Measurements from ENCODE around the gene NBEA. TPM values are rescaled to one million over a fixed set of nuclear protein-coding genes. Genes with fewer than 3 reads are reported as not detected.

NBEA gene
- total RNA-seq, 5 donors from 2014 or later (not counting 1 experiment from before 2014, with no cell fraction given), result 1.3 to 8.7 (median 3.7) TPM

- no peaks in the 10 kb centered on the region for H3K9me3 ChIP-seq
- Mint-ChIP-seq H3K36me3 (peaks cover 8% of the 10 kb centered on the region), H3K27me3 (no peaks in the 10 kb centered on the region), H3K27ac (no peak overlapping the region), H3K4me3 (no peak overlapping the region), H3K9me3 (peaks cover 3 to 7% (median 3%) of the 10 kb centered on the region in 3 donors), H3K4me1 (no peaks in the 10 kb centered on the region)
- no peaks in the 10 kb centered on the region for H3K4me1 ChIP-seq (ENCODE audit: control insufficient read depth in 1 of 2, extremely low read depth in 1 of 2, insufficient read depth in 2 of 2, low read length in 2 of 2)
- ChIA-PET CTCF (no interaction called here), POLR2A (no interaction called here)
- no peak overlapping the region for H3K4me3 ChIP-seq (ENCODE audit: control insufficient read depth in 1 of 2, extremely low read depth in 1 of 2, low read length in 1 of 2)
- H3K27ac ChIP-seq (ENCODE audit: low read length), result no peak overlapping the region
- no peak for ATAC-seq (replicated peaks in 1 of 4)
- no peak for DNase-seq
- H3K27me3 ChIP-seq (replicated peaks in 1 of 2; ENCODE audit: control insufficient read depth in 2 of 2, extremely low read depth in 1 of 2, insufficient read depth in 2 of 2, low read length in 1 of 2), result no peaks in the 10 kb centered on the region
- WGBS (ENCODE audit: insufficient coverage), result 23% methylated on average over 2 of the region's 4 CpGs
- H3K36me3 ChIP-seq (ENCODE audit: control insufficient read depth in 2 of 2, extremely low read depth in 1 of 2, insufficient read depth in 1 of 2, low read length in 1 of 2), result no peaks in the 10 kb centered on the region
Measured at GRCh38 chr13:35252536-35253205, 310.6 kb downstream of the NBEA start.

DNA sequence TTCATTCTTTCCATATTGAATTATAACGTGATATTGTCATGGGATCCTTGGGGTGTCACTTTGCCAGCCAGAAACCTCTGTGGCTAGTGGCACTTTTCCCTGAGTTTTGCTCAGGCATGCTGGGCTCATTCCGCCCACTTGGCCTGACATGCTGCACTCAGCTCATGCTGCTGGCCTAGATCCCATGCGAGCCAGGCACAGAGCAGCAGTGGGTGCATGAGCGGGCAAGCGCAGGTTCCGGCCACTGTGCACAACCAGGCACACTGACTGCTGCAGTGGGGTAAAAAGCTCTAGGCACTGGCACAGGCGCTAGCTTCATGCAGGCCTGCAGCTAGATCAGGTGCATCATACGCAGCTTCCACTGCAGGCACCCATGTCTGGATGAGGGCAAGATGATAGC lies 313.2 kb downstream of the NBEA start:
- Histone ChIP-seq H3K27ac (ENCODE audit: low read length) (no peak overlapping the region), H3K9me3 (no peaks in the 10 kb centered on the region), H3K4me3 (ENCODE audit: control insufficient read depth in 1 of 2, extremely low read depth in 1 of 2, low read length in 1 of 2) (no peak overlapping the region), H3K27me3 (replicated peaks in 1 of 2; ENCODE audit: control insufficient read depth in 2 of 2, extremely low read depth in 1 of 2, insufficient read depth in 2 of 2, low read length in 1 of 2) (no peaks in the 10 kb centered on the region), H3K36me3 (ENCODE audit: control insufficient read depth in 2 of 2, extremely low read depth in 1 of 2, insufficient read depth in 1 of 2, low read length in 1 of 2) (no peaks in the 10 kb centered on the region), H3K4me1 (ENCODE audit: control insufficient read depth in 1 of 2, extremely low read depth in 1 of 2, insufficient read depth in 2 of 2, low read length in 2 of 2) (no peaks in the 10 kb centered on the region)
- POLR2A ChIA-PET, result interaction anchor here in 1 of 2 donors (0.6 kb wide), 1 partner anchor 985 kb away, joined by 3 read pairs; no protein-coding TSS in a partner anchor
- CTCF ChIA-PET, result no interaction called here
- no peaks in the 10 kb centered on the region for H3K4me1 Mint-ChIP-seq
- ATAC-seq (replicated peaks in 1 of 4), result no peak
- peaks cover 4% of the 10 kb centered on the region for H3K36me3 Mint-ChIP-seq
- no peak overlapping the region for H3K27ac Mint-ChIP-seq
- no peaks in the 10 kb centered on the region for H3K27me3 Mint-ChIP-seq
- no peak for DNase-seq
- H3K4me3 Mint-ChIP-seq, result no peak overlapping the region
- 92% methylated on average over 8 of the region's 8 CpGs for WGBS (ENCODE audit: insufficient coverage)
- peaks cover 0 to 3% (median 3%) of the 10 kb centered on the region in 3 donors for H3K9me3 Mint-ChIP-seq

DNA sequence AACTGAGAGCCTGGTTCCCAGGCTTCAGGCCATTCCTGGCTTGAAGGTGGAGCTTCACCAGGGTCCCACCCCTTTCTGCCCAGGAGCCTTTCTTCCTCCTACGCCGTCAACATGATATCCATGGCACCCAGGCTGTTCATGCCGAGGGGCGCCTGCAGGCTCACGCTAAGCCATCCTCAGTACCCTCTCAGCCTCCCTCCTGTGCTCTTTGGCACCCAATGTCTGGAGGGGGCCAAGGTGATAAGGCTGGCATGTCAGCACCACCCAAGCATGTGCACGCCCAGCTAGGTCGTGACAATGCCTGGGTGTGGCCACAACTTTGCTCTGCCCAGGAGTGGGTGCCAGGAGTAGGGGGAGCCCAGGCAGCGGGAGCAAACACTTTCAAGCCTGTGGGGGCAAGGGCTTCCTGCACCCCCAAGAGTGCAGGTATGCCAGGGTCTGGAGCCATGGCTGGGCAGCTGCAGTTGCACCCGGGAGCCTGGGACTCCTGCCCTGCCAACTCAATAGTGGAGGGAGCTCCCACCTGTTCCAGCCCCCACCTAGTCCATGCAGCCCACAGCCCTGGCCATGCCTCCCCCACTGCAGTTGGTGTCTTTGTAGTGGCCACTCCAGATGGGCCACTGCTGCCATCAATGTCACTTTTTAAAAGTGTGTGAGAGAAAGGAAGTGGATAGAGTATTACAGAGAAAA lies 314.5 kb downstream of the NBEA start:
- WGBS (ENCODE audit: insufficient coverage), result 85% methylated on average over 5 of the region's 9 CpGs
- no peak overlapping the region for H3K4me3 ChIP-seq (ENCODE audit: control insufficient read depth in 1 of 2, extremely low read depth in 1 of 2, low read length in 1 of 2)
- CTCF ChIA-PET, result no interaction called here
- no peak overlapping the region for H3K27ac Mint-ChIP-seq
- ATAC-seq (replicated peaks in 1 of 4) (no peak), DNase-seq (no peak)
- H3K27me3 Mint-ChIP-seq, result no peaks in the 10 kb centered on the region
- no peaks in the 10 kb centered on the region for H3K27me3 ChIP-seq (replicated peaks in 1 of 2; ENCODE audit: control insufficient read depth in 2 of 2, extremely low read depth in 1 of 2, insufficient read depth in 2 of 2, low read length in 1 of 2)
- POLR2A ChIA-PET, result no interaction called here
- H3K4me3 Mint-ChIP-seq, result no peak overlapping the region
- H3K9me3 Mint-ChIP-seq, result peaks cover 0 to 3% (median 3%) of the 10 kb centered on the region in 3 donors
- no peaks in the 10 kb centered on the region for H3K9me3 ChIP-seq
- H3K27ac ChIP-seq (ENCODE audit: low read length), result no peak overlapping the region
- no peaks in the 10 kb centered on the region for H3K4me1 Mint-ChIP-seq
- H3K36me3 ChIP-seq (ENCODE audit: control insufficient read depth in 2 of 2, extremely low read depth in 1 of 2, insufficient read depth in 1 of 2, low read length in 1 of 2), result no peaks in the 10 kb centered on the region
- H3K36me3 Mint-ChIP-seq, result peaks cover 4% of the 10 kb centered on the region
- no peaks in the 10 kb centered on the region for H3K4me1 ChIP-seq (ENCODE audit: control insufficient read depth in 1 of 2, extremely low read depth in 1 of 2, insufficient read depth in 2 of 2, low read length in 2 of 2)

- Histone ChIP-seq H3K4me3 (ENCODE audit: control insufficient read depth in 1 of 2, extremely low read depth in 1 of 2, low read length in 1 of 2) (no peak overlapping the region), H3K9me3 (no peaks in the 10 kb centered on the region), H3K4me1 (ENCODE audit: control insufficient read depth in 1 of 2, extremely low read depth in 1 of 2, insufficient read depth in 2 of 2, low read length in 2 of 2) (no peaks in the 10 kb centered on the region), H3K36me3 (ENCODE audit: control insufficient read depth in 2 of 2, extremely low read depth in 1 of 2, insufficient read depth in 1 of 2, low read length in 1 of 2) (no peaks in the 10 kb centered on the region), H3K27ac (ENCODE audit: low read length) (no peak overlapping the region), H3K27me3 (replicated peaks in 1 of 2; ENCODE audit: control insufficient read depth in 2 of 2, extremely low read depth in 1 of 2, insufficient read depth in 2 of 2, low read length in 1 of 2) (no peaks in the 10 kb centered on the region)
- ChIA-PET POLR2A (no interaction called here), CTCF (no interaction called here)
- no peak for DNase-seq
- no peak overlapping the region for H3K27ac Mint-ChIP-seq
- H3K27me3 Mint-ChIP-seq, result no peaks in the 10 kb centered on the region
- H3K36me3 Mint-ChIP-seq, result no peaks in the 10 kb centered on the region
- H3K9me3 Mint-ChIP-seq, result peaks cover 14 to 20% (median 17%) of the 10 kb centered on the region in 3 donors
- no peaks in the 10 kb centered on the region for H3K4me1 Mint-ChIP-seq
- H3K4me3 Mint-ChIP-seq, result no peak overlapping the region
- ATAC-seq (replicated peaks in 1 of 4), result no peak
Measured at GRCh38 chr13:35260316-35260715, 318.2 kb downstream of the NBEA start.

GRCh38 chr13:35266412-35266811 lies 324.3 kb downstream of the NBEA start:
- no peaks in the 10 kb centered on the region for H3K27me3 Mint-ChIP-seq
- H3K36me3 Mint-ChIP-seq, result no peaks in the 10 kb centered on the region
- Histone ChIP-seq H3K27me3 (replicated peaks in 1 of 2; ENCODE audit: control insufficient read depth in 2 of 2, extremely low read depth in 1 of 2, insufficient read depth in 2 of 2, low read length in 1 of 2) (no peaks in the 10 kb centered on the region), H3K4me3 (ENCODE audit: control insufficient read depth in 1 of 2, extremely low read depth in 1 of 2, low read length in 1 of 2) (no peak overlapping the region), H3K27ac (ENCODE audit: low read length) (no peak overlapping the region), H3K36me3 (ENCODE audit: control insufficient read depth in 2 of 2, extremely low read depth in 1 of 2, insufficient read depth in 1 of 2, low read length in 1 of 2) (no peaks in the 10 kb centered on the region), H3K4me1 (ENCODE audit: control insufficient read depth in 1 of 2, extremely low read depth in 1 of 2, insufficient read depth in 2 of 2, low read length in 2 of 2) (no peaks in the 10 kb centered on the region), H3K9me3 (no peaks in the 10 kb centered on the region)
- ChIA-PET POLR2A (no interaction called here), CTCF (no interaction called here)
- ATAC-seq (replicated peaks in 1 of 4), result no peak
- H3K4me3 Mint-ChIP-seq, result no peak overlapping the region
- H3K4me1 Mint-ChIP-seq, result no peaks in the 10 kb centered on the region
- no peak overlapping the region for H3K27ac Mint-ChIP-seq
- no CpG with 5 or more reads among the region's 3 CpGs for WGBS (ENCODE audit: insufficient coverage)
- peaks cover 24 to 34% (median 32%) of the 10 kb centered on the region in 3 donors for H3K9me3 Mint-ChIP-seq
- no peak for DNase-seq

DNA sequence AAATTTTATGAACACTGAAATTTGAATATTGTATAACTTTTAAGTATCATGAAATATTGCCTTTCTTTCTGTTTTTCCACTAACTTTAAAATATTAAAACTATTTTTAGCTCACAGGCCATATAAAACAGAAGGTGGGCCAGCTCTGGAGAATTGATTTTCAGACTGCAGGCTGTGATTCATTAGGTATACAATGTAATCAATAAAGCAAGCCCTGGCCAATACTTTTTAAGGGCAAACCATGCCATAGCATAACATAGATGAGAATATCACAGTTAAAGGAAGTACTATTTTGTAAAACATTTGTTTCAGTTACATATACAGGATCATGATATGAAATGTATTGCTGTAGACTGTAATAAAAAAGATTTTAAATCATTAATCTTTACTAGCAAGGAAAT lies 336.8 kb downstream of the NBEA start:
- Mint-ChIP-seq H3K4me1 (no peaks in the 10 kb centered on the region), H3K9me3 (peaks cover 0 to 6% (median 5%) of the 10 kb centered on the region in 3 donors), H3K36me3 (no peaks in the 10 kb centered on the region), H3K27me3 (no peaks in the 10 kb centered on the region), H3K4me3 (no peak overlapping the region), H3K27ac (no peak overlapping the region)
- H3K27me3 ChIP-seq (replicated peaks in 1 of 2; ENCODE audit: control insufficient read depth in 2 of 2, extremely low read depth in 1 of 2, insufficient read depth in 2 of 2, low read length in 1 of 2), result no peaks in the 10 kb centered on the region
- H3K27ac ChIP-seq (ENCODE audit: low read length), result no peak overlapping the region
- DNase-seq, result no peak
- ATAC-seq (replicated peaks in 1 of 4), result no peak
- no peaks in the 10 kb centered on the region for H3K9me3 ChIP-seq
- H3K4me1 ChIP-seq (ENCODE audit: control insufficient read depth in 1 of 2, extremely low read depth in 1 of 2, insufficient read depth in 2 of 2, low read length in 2 of 2), result no peaks in the 10 kb centered on the region
- ChIA-PET POLR2A (no interaction called here), CTCF (no interaction called here)
- H3K4me3 ChIP-seq (ENCODE audit: control insufficient read depth in 1 of 2, extremely low read depth in 1 of 2, low read length in 1 of 2), result no peak overlapping the region
- H3K36me3 ChIP-seq (ENCODE audit: control insufficient read depth in 2 of 2, extremely low read depth in 1 of 2, insufficient read depth in 1 of 2, low read length in 1 of 2), result no peaks in the 10 kb centered on the region
